H1 (cell line): ENCODE results near the gene SLC25A38. TPM values are rescaled to one million over a fixed set of nuclear protein-coding genes. Genes with fewer than 3 reads are reported as not detected.

Source experiments
- CTCF ChIA-PET: fragments of 300-600 bp; sonication (Branson Sonifier 250); formaldehyde crosslinking; loops from one replicate; lab custom pipeline; 2021; ENCODE audit not compliant: partially characterized antibody; lab: Charles Lee
- POLR2A ChIA-PET: fragments of 300-600 bp; sonication (Branson Sonifier 250); formaldehyde crosslinking; loops from one replicate; lab custom pipeline; 2021; ENCODE audit warnings: inconsistent platforms; ENCODE audit not compliant: partially characterized antibody; lab: Charles Lee
- DNase-seq, 2 experiments: peaks; one replicate each; pipeline versions ENCODE4 v3.0.0 to v3.0.0-alpha.2; 2010 to 2022; ENCODE audit warnings: low spot score in 2 of 2, low read depth in 1 of 2, mixed read lengths in 1 of 2
- FAIRE-seq: peaks from 2 replicates; lab custom pipeline; 2011; peaks lifted over from hg19 to GRCh38; lab: Jason Lieb, UNC
- H2AFZ ChIP-seq: 2 replicates; pipeline ENCODE4 v1.8.1; 2012; ENCODE audit warnings: low read length, inconsistent platforms
- H2AK5ac ChIP-seq: 2 replicates; pipeline ENCODE4 v1.6.1; 2013; ENCODE audit warnings: low read depth, low read length
- H2BK120ac ChIP-seq: replicated peaks from 2 replicates; pipeline ENCODE3; 2013; ENCODE audit warnings: low read depth, low read length, inconsistent platforms
- H2BK12ac ChIP-seq: 2 replicates; pipeline ENCODE4 v1.6.1; 2013; ENCODE audit warnings: low read depth, low read length
- H2BK15ac ChIP-seq: 2 replicates; pipeline ENCODE4 v1.6.1; 2013; ENCODE audit warnings: low read length
- H2BK20ac ChIP-seq: 2 replicates; pipeline ENCODE4 v1.6.1; 2013; ENCODE audit warnings: low read length
- H2BK5ac ChIP-seq: 2 replicates; pipeline ENCODE4 v1.6.1; 2013; ENCODE audit warnings: low read depth, low read length
- H3K14ac ChIP-seq: 2 replicates; pipeline ENCODE4 v1.6.1; 2013; ENCODE audit warnings: inconsistent platforms; ENCODE audit not compliant: insufficient read length
- H3K18ac ChIP-seq: 2 replicates; pipeline ENCODE4 v1.6.1; 2013; ENCODE audit warnings: low read length; ENCODE audit errors: extremely low read depth
- H3K23ac ChIP-seq: 2 replicates; pipeline ENCODE4 v1.6.1; 2013; ENCODE audit warnings: inconsistent platforms; ENCODE audit not compliant: insufficient read length
- H3K23me2 ChIP-seq: 2 replicates; pipeline ENCODE4 v1.6.1; 2013; ENCODE audit warnings: low read depth, low read length
- H3K27ac ChIP-seq: 2 replicates; pipeline ENCODE4 v1.6.1; 2011; ENCODE audit warnings: low read depth, low read length, inconsistent platforms
- H3K27me3 ChIP-seq, 4 experiments: replicated peaks in 1 of 4; 1 replicate in 1 of 4; 2 replicates in 3 of 4; pipeline versions ENCODE4 v1.6.1 to v1.8.1; 2011 to 2013; ENCODE audit warnings: low read length in 3 of 4, mild to moderate bottlenecking in 3 of 4, inconsistent platforms in 2 of 4, mixed read lengths in 2 of 4, moderate library complexity in 1 of 4; ENCODE audit not compliant: control insufficient read depth in 3 of 4, insufficient read depth in 3 of 4; ENCODE audit errors: extremely low read depth in 1 of 4
- H3K36me3 ChIP-seq, 4 experiments: 2 replicates each; pipeline versions ENCODE4 v1.6.1 to v1.8.1; 2011 to 2013; ENCODE audit warnings: mild to moderate bottlenecking in 4 of 4, low read length in 3 of 4, moderate library complexity in 2 of 4, control low read depth in 1 of 4, inconsistent platforms in 1 of 4; ENCODE audit not compliant: insufficient read depth in 4 of 4, control insufficient read depth in 2 of 4
- H3K4ac ChIP-seq: replicated peaks from 2 replicates; pipeline ENCODE3; 2013; ENCODE audit warnings: low read length, low read depth, mixed read lengths, inconsistent platforms; ENCODE audit not compliant: insufficient read length
- H3K4me1 ChIP-seq, 4 experiments: replicated peaks in 1 of 4; 1 replicate in 1 of 4; 2 replicates in 3 of 4; pipeline versions ENCODE4 v1.6.1 to v1.8.1; 2011 to 2013; ENCODE audit warnings: low read length in 3 of 4, inconsistent platforms in 2 of 4, mixed read lengths in 1 of 4; ENCODE audit not compliant: insufficient read depth in 4 of 4, control insufficient read depth in 3 of 4
- H3K4me2 ChIP-seq, 2 experiments: 2 replicates each; pipeline versions ENCODE4 v1.6.1 to v1.8.1; 2011 to 2013; ENCODE audit warnings: low read depth in 2 of 2, low read length in 2 of 2, control low read depth in 1 of 2, inconsistent platforms in 1 of 2, mild to moderate bottlenecking in 1 of 2; ENCODE audit not compliant: insufficient read depth in 1 of 2
- H3K4me3 ChIP-seq, 4 experiments: fragments of 200-600, 300-600 bp in 1 of 4; sonication (generic), shearing (Covaris generic), sonication (Bioruptor Twin) in 1 of 4; 2 replicates each; pipeline versions ENCODE4 v1.5.1 to v1.8.1; 2011 to 2016; ENCODE audit warnings: low read length in 4 of 4, low read depth in 3 of 4, control low read depth in 2 of 4, inconsistent platforms in 2 of 4, mild to moderate bottlenecking in 2 of 4, mixed read lengths in 1 of 4, moderate library complexity in 1 of 4; ENCODE audit not compliant: insufficient read depth in 2 of 4; ENCODE audit errors: extremely low read depth in 1 of 4
- H3K56ac ChIP-seq: replicated peaks from 2 replicates; pipeline ENCODE3; 2013; ENCODE audit warnings: low read depth, mild to moderate bottlenecking, mixed read lengths, low read length, inconsistent platforms; ENCODE audit not compliant: insufficient read length
- H3K79me1 ChIP-seq: 2 replicates; pipeline ENCODE4 v1.6.1; 2013; ENCODE audit warnings: low read depth, low read length, control low read depth
- H3K79me2 ChIP-seq, 2 experiments: 2 replicates each; pipeline versions ENCODE4 v1.6.1 to v1.8.1; 2012 to 2013; ENCODE audit warnings: low read length in 2 of 2, mild to moderate bottlenecking in 2 of 2, inconsistent platforms in 1 of 2; ENCODE audit not compliant: insufficient read depth in 2 of 2, control insufficient read depth in 1 of 2
- H3K9ac ChIP-seq, 4 experiments: replicated peaks in 1 of 4; 1 replicate in 1 of 4; 2 replicates in 3 of 4; pipeline versions ENCODE4 v1.6.1 to v1.8.1; 2011 to 2013; ENCODE audit warnings: low read depth in 3 of 4, low read length in 3 of 4, control low read depth in 2 of 4, mild to moderate bottlenecking in 2 of 4, moderate library complexity in 2 of 4, inconsistent platforms in 1 of 4; ENCODE audit errors: extremely low read depth in 1 of 4
- H3K9me3 ChIP-seq, 2 experiments: 2 replicates each; pipeline versions ENCODE4 v1.6.1 to v1.8.1; 2012 to 2013; ENCODE audit warnings: mild to moderate bottlenecking in 2 of 2, moderate library complexity in 2 of 2, control low read depth in 1 of 2, inconsistent platforms in 1 of 2, low read depth in 1 of 2, low read length in 1 of 2, mixed read lengths in 1 of 2; ENCODE audit not compliant: insufficient read depth in 2 of 2
- H4K20me1 ChIP-seq, 2 experiments: replicated peaks in 1 of 2; 2 replicates each; pipeline versions ENCODE3 to v1.8.1; 2011 to 2013; ENCODE audit warnings: inconsistent platforms in 2 of 2, low read length in 2 of 2, mild to moderate bottlenecking in 1 of 2; ENCODE audit not compliant: insufficient read depth in 2 of 2, control insufficient read depth in 1 of 2
- H4K5ac ChIP-seq: 2 replicates; pipeline ENCODE4 v1.6.1; 2013; ENCODE audit warnings: low read length, low read depth, mixed read lengths, inconsistent platforms; ENCODE audit not compliant: insufficient read length
- H4K8ac ChIP-seq: 2 replicates; pipeline ENCODE4 v1.8.0; 2013; ENCODE audit warnings: mild to moderate bottlenecking, moderate library complexity, low read length, inconsistent platforms; ENCODE audit not compliant: insufficient read depth; ENCODE audit errors: extremely low read depth
- H4K91ac ChIP-seq: replicated peaks from 2 replicates; pipeline ENCODE3; 2013; ENCODE audit warnings: low read length, mixed read lengths, inconsistent platforms; ENCODE audit not compliant: insufficient read length
- CTBP2 ChIP-seq: IDR thresholded peaks from 2 replicates; pipeline ENCODE4 v1.7.0; 2011; ENCODE audit warnings: borderline replicate concordance, mild to moderate bottlenecking, moderate library complexity, mixed read lengths, low read length; ENCODE audit not compliant: insufficient read depth, insufficient read length
- HDAC6 ChIP-seq: IDR thresholded peaks from one replicate; pipeline ENCODE4 v1.7.1; 2012; ENCODE audit warnings: low read depth, mild to moderate bottlenecking, inconsistent platforms, low read length, moderate library complexity
- KDM5A ChIP-seq: fragments of 200-600 bp; IDR thresholded peaks from 2 replicates; pipeline ENCODE4 v1.7.1; 2012; ENCODE audit warnings: mild to moderate bottlenecking, low read length, inconsistent platforms, mixed read lengths
- RBBP5 ChIP-seq: IDR thresholded peaks from 2 replicates; pipeline ENCODE4 v1.7.1; 2012; ENCODE audit warnings: low read depth, mild to moderate bottlenecking, inconsistent platforms, low read length, moderate library complexity, borderline replicate concordance
- TAF7 ChIP-seq: optimal IDR thresholded peaks from 2 replicates; pipeline ENCODE3; 2011; ENCODE audit warnings: low read depth, mild to moderate bottlenecking, inconsistent platforms, low read length, moderate library complexity, borderline replicate concordance
- TCF12 ChIP-seq: IDR thresholded peaks from 2 replicates; pipeline ENCODE4 v1.6.1; 2011; ENCODE audit warnings: low read depth, mild to moderate bottlenecking, low read length
- WGBS, 2 experiments: shearing (Covaris generic) in 1 of 2; methylation state at CpG; one replicate each; pipeline versions ENCODE4 v1.1.6 to v1.1.7; 2013 to 2015; ENCODE audit warnings: low lambda C conversion rate in 2 of 2, mixed read lengths in 2 of 2, inconsistent platforms in 1 of 2, low coverage in 1 of 2, missing lambda C conversion rate in 1 of 2; ENCODE audit not compliant: insufficient replicate concordance in 2 of 2, insufficient coverage in 1 of 2, insufficient read length in 1 of 2; ENCODE audit errors: extremely low coverage in 1 of 2, missing lambda C conversion rate in 1 of 2; 5-methylcytosine and 5-hydroxymethylcytosine counted together
- polyA plus RNA-seq, 7 experiments: library from polyadenylated mRNA; depleted of rRNA in 3 of 7; stranded (reverse) in 5 of 7; unstranded in 2 of 7; fragments of >200 nt in 5 of 7; fragments of 200-250 nt in 2 of 7; gene quantifications; 1 replicate in 5 of 7; 2 replicates in 1 of 7; 4 replicates in 1 of 7; pipeline versions ENCODE4 v1.2.1 to v1.2.3, GENCODE V29; 2011 to 2013; ENCODE audit warnings: missing spikeins in 2 of 7, mixed read lengths in 2 of 7
- total RNA-seq: library from RNA; stranded (reverse); fragmentation: NEBNext Ultra II Directional; extraction: Animal tissue kit (Norgen Biotek cat#: 25700); gene quantifications from 2 replicates; pipeline ENCODE4 v1.2.1, GENCODE V29; 2021

Gene SLC25A38
- total and polyA plus RNA-seq, 2 of the 8 experiments (the other 6 are each of a cell fraction or from before 2014, with no cell fraction given) = 41.2 to 45.8 TPM

- H2BK120ac ChIP-seq = no peak overlapping the region
- no peak overlapping the region for H4K8ac ChIP-seq
- no peak overlapping the region for H3K14ac ChIP-seq
- no peak overlapping the region for H2AFZ ChIP-seq
- H3K9me3 ChIP-seq = no peaks in the 10 kb centered on the region
- no peak overlapping the region for H2AK5ac ChIP-seq
- H2BK15ac ChIP-seq = no peak overlapping the region
- TF ChIP-seq RBBP5 = no peak
- TF ChIP-seq HDAC6 = no peak
- TF ChIP-seq TAF7 = no peak
- no peak for TF ChIP-seq CTBP2
- no peak for TF ChIP-seq KDM5A
- TF ChIP-seq TCF12 = no peak
- no peaks in the 10 kb centered on the region for H3K4me1 ChIP-seq
- FAIRE-seq = no peak
- no peak overlapping the region for H2BK20ac ChIP-seq
- no peak overlapping the region for H3K23ac ChIP-seq
- H3K36me3 ChIP-seq = no peaks in the 10 kb centered on the region
- no peak overlapping the region for H3K56ac ChIP-seq
- H3K4me3 ChIP-seq = no peak overlapping the region
- no peaks in the 10 kb centered on the region for H3K27me3 ChIP-seq
- no peak overlapping the region for H4K91ac ChIP-seq
- H4K5ac ChIP-seq = no peak overlapping the region
- no peak overlapping the region for H2BK12ac ChIP-seq
- no peak overlapping the region for H3K9ac ChIP-seq
- no peaks in the 10 kb centered on the region for H3K79me1 ChIP-seq
- H3K27ac ChIP-seq = no peak overlapping the region
- H3K18ac ChIP-seq = no peak overlapping the region
- no peaks in the 10 kb centered on the region for H3K23me2 ChIP-seq
- H3K79me2 ChIP-seq = no peaks in the 10 kb centered on the region; a peak in 1 of 4 replicates
- no peak overlapping the region for H3K4ac ChIP-seq
- H3K4me2 ChIP-seq = no peak overlapping the region
- H2BK5ac ChIP-seq = no peak overlapping the region
- 87% methylated on average over 1 of the region's 1 CpG; no CpG with 5 or more reads in 1 of the 2 experiments for WGBS, 2 experiments
- CTCF ChIA-PET = interaction anchor here (0.6 kb wide), 1 partner anchor 212 kb away, joined by 4 read pairs; no protein-coding TSS in a partner anchor
- no peaks in the 10 kb centered on the region for H4K20me1 ChIP-seq
- DNase-seq = no peak
- POLR2A ChIA-PET = no interaction called here
These were observed 45.0 kb upstream of the SLC25A38 start for GRCh38 chr3:39338201-39338600.
